GM12878 (cell line): ENCODE results near the gene TRIM38. TPM values are rescaled to one million over a fixed set of nuclear protein-coding genes. Genes with fewer than 3 reads are reported as not detected.

Source experiments
- ATAC-seq: fragments of 200-7000 bp; cut with Tn5 transposase; 3 replicates; pipeline ENCODE4 v1.9.1; 2020; ENCODE audit warnings: mild to moderate bottlenecking, moderate library complexity
- BruUV-seq: library from RNA; stranded (reverse); fragments of 400-500 nt; replicated peaks from 2 replicates; lab custom pipeline; 2021; lab: Mats Ljungman, UMichigan
- CTCF ChIA-PET: fragments of 300-600 bp; sonication (Branson Sonifier 250); formaldehyde crosslinking; extraction: SDS; loops from one replicate; lab custom pipeline; 2021; ENCODE audit warnings: inconsistent platforms; lab: Yijun Ruan, JAX
- POLR2A ChIA-PET: fragments of 350-600 bp; formaldehyde crosslinking; extraction: SDS; loops from one replicate; lab custom pipeline; 2021; ENCODE audit warnings: inconsistent platforms; lab: Charles Lee
- RAD21 ChIA-PET: fragments of 300-600 bp; sonication (Branson Sonifier 250); formaldehyde crosslinking; loops from one replicate; lab custom pipeline; 2023; ENCODE audit warnings: antibody characterized with exemption; ENCODE audit not compliant: unreplicated experiment; lab: Charles Lee
- SMC1A ChIA-PET: fragments of 300-600 bp; sonication (Branson Sonifier 250); formaldehyde crosslinking; loops from one replicate; lab custom pipeline; 2023; ENCODE audit not compliant: unreplicated experiment, uncharacterized antibody; lab: Charles Lee
- DNase-seq: peaks from one replicate; pipeline ENCODE4 v3.0.0-alpha.2; 2011; ENCODE audit warnings: low read depth, low spot score
- FAIRE-seq: peaks from 3 replicates; lab custom pipeline; 2011; peaks lifted over from hg19 to GRCh38; lab: Jason Lieb, UNC
- H2AFZ ChIP-seq: 2 replicates; pipeline ENCODE4 v1.6.0; 2011; ENCODE audit warnings: low read depth, low read length, control low read depth; ENCODE audit not compliant: control insufficient read depth
- H3K27ac ChIP-seq: 2 replicates; pipeline ENCODE4 v1.5.1; 2011; ENCODE audit warnings: control low read depth; ENCODE audit not compliant: control insufficient read depth, insufficient read depth
- H3K27me3 ChIP-seq, 2 experiments: replicated peaks in 1 of 2; 2 replicates each; pipeline versions ENCODE4 v1.6.0 to v1.6.1; 2011; ENCODE audit warnings: low read length in 1 of 2; ENCODE audit not compliant: control insufficient read depth in 2 of 2, insufficient read depth in 2 of 2
- H3K36me3 ChIP-seq, 2 experiments: 2 replicates each; pipeline ENCODE4 v1.5.1; 2011; ENCODE audit warnings: low read length in 1 of 2; ENCODE audit not compliant: control insufficient read depth in 2 of 2, insufficient read depth in 2 of 2
- H3K4me1 ChIP-seq: 2 replicates; pipeline ENCODE4 v1.6.1; 2011; ENCODE audit warnings: mild to moderate bottlenecking, low read length, moderate library complexity, mixed read lengths; ENCODE audit not compliant: control insufficient read depth, insufficient read depth
- H3K4me2 ChIP-seq: 2 replicates; pipeline ENCODE4 v1.6.0; 2011; ENCODE audit warnings: control low read depth; ENCODE audit not compliant: control insufficient read depth, insufficient read depth
- H3K4me3 ChIP-seq: fragments of 200-600 bp; sonication (generic); 2 replicates; pipeline ENCODE4 v1.5.1; 2016
- H3K79me2 ChIP-seq: 2 replicates; pipeline ENCODE4 v1.6.0; 2011; ENCODE audit warnings: low read length; ENCODE audit not compliant: control insufficient read depth, insufficient read depth
- H3K9ac ChIP-seq: 2 replicates; pipeline ENCODE4 v1.8.0; 2011; ENCODE audit warnings: low read length, control low read depth, mixed read lengths; ENCODE audit not compliant: control insufficient read depth, insufficient read depth
- H3K9me3 ChIP-seq: replicated peaks from 3 replicates; pipeline ENCODE4 v1.5.1; 2011; ENCODE audit warnings: mild to moderate bottlenecking, low read length; ENCODE audit not compliant: control insufficient read depth, insufficient read depth
- H4K20me1 ChIP-seq: 2 replicates; pipeline ENCODE4 v1.6.0; 2011; ENCODE audit not compliant: control insufficient read depth, insufficient read depth
- BACH1 ChIP-seq: fragments of 450-650 bp; IDR thresholded peaks from 2 replicates; pipeline ENCODE4 v1.6.1; 2017; ENCODE audit warnings: mild to moderate bottlenecking, borderline replicate concordance
- BCL11A ChIP-seq: IDR thresholded peaks from 2 replicates; pipeline ENCODE4 v1.6.1; 2011; ENCODE audit warnings: low read depth, low read length
- CEBPB ChIP-seq, 2 experiments: fragments of 150-350 bp in 1 of 2; IDR thresholded peaks; 2 replicates each; pipeline ENCODE4 v1.6.1; 2012 to 2014; ENCODE audit warnings: low read depth in 2 of 2, low read length in 2 of 2, borderline replicate concordance in 1 of 2, inconsistent platforms in 1 of 2
- DPF2 ChIP-seq: fragments of 450-650 bp; IDR thresholded peaks from 2 replicates; pipeline ENCODE4 v1.6.1; 2017; ENCODE audit warnings: mild to moderate bottlenecking
- MEF2A ChIP-seq: IDR thresholded peaks from 2 replicates; pipeline ENCODE4 v1.6.1; 2011; ENCODE audit warnings: low read depth, mild to moderate bottlenecking, low read length, moderate library complexity; ENCODE audit not compliant: insufficient read depth
- MEF2B ChIP-seq: fragments of 450-650 bp; IDR thresholded peaks from 2 replicates; pipeline ENCODE4 v1.6.1; 2018; ENCODE audit warnings: mild to moderate bottlenecking, moderate library complexity; ENCODE audit not compliant: partially characterized antibody, poor library complexity, severe bottlenecking
- NFIC ChIP-seq: IDR thresholded peaks from 2 replicates; pipeline ENCODE4 v1.6.1; 2012; ENCODE audit warnings: low read depth, mild to moderate bottlenecking, inconsistent platforms, low read length, moderate library complexity
- NFXL1 ChIP-seq: fragments of 450-650 bp; IDR thresholded peaks from 2 replicates; pipeline ENCODE4 v1.6.1; 2017; ENCODE audit warnings: antibody characterized with exemption, mild to moderate bottlenecking, borderline replicate concordance
- NFYA ChIP-seq: IDR thresholded peaks from 2 replicates; pipeline ENCODE4 v1.6.1; 2011; ENCODE audit warnings: low read depth, mild to moderate bottlenecking, low read length, improper control_type of control experiment, borderline replicate concordance
- NFYB ChIP-seq: IDR thresholded peaks from 2 replicates; pipeline ENCODE4 v1.6.1; 2011; ENCODE audit warnings: low read depth, mild to moderate bottlenecking, low read length, improper control_type of control experiment, moderate library complexity; ENCODE audit not compliant: insufficient read depth
- RELB ChIP-seq: fragments of 450-650 bp; IDR thresholded peaks from 2 replicates; pipeline ENCODE4 v1.6.1; 2017; ENCODE audit warnings: low read depth, mild to moderate bottlenecking, moderate library complexity
- TBL1XR1 ChIP-seq: IDR thresholded peaks from 2 replicates; pipeline ENCODE4 v1.6.1; 2012; ENCODE audit warnings: low read depth, low read length, improper control_type of control experiment
- TCF3 ChIP-seq: IDR thresholded peaks from 2 replicates; pipeline ENCODE4 v1.6.1; 2012; ENCODE audit warnings: low read depth, mild to moderate bottlenecking, low read length, borderline replicate concordance; ENCODE audit not compliant: insufficient read depth
- ZNF24 ChIP-seq: fragments of 450-650 bp; IDR thresholded peaks from 2 replicates; pipeline ENCODE4 v1.6.1; 2017; ENCODE audit warnings: antibody characterized with exemption, mild to moderate bottlenecking
- WGBS: methylation state at CpG from one replicate; pipeline ENCODE4 v1.1.6; 2016; ENCODE audit warnings: low lambda C conversion rate; ENCODE audit not compliant: insufficient replicate concordance, insufficient coverage; ENCODE audit errors: missing lambda C conversion rate; 5-methylcytosine and 5-hydroxymethylcytosine counted together
- in situ Hi-C: fragments of 300-500 bp; cut with MboI; formaldehyde crosslinking; loops from 9 replicates; pipeline ENCODE4 v1.14.3; 2018; ENCODE audit warnings: mixed read lengths
- intact Hi-C: fragments of 100-400 bp; cut with micrococcal nuclease; formaldehyde crosslinking; loops from one replicate; pipeline ENCODE4 v1.14.2; 2022; ENCODE audit not compliant: unreplicated experiment
- polyA plus RNA-seq, 11 experiments: library from polyadenylated mRNA; depleted of rRNA in 4 of 11; unstranded in 6 of 11; stranded (reverse) in 5 of 11; fragments of >200 nt; fragmentation: Nextera tagmentation in 4 of 11; fragmentation: Illumina TruSeq in 1 of 11; extraction: Ambion mirVana in 4 of 11; extraction: Trizol in 1 of 11; gene quantifications; 1 replicate in 1 of 11; 2 replicates in 10 of 11; pipeline versions ENCODE4 v1.2.1 to v1.2.3, GENCODE V29; 2011 to 2016; ENCODE audit warnings: inconsistent platforms in 2 of 11, missing spikeins in 2 of 11, low read depth in 1 of 11
- total RNA-seq, 4 experiments: library from RNA; depleted of rRNA in 3 of 4; stranded (reverse); fragments of >200 nt in 3 of 4; fragmentation: Illumina TruSeq in 1 of 4; extraction: Trizol in 1 of 4; gene quantifications; 2 replicates each; pipeline versions ENCODE4 v1.2.1 to v1.2.3, GENCODE V29; 2013 to 2021
- TF ChIP-seq, protein P1 (sequence below): fragments of 450-650 bp; formaldehyde crosslinking; IDR thresholded peaks from 2 replicates; pipeline ENCODE4 v1.4.0; 2022; ENCODE audit warnings: mild to moderate bottlenecking, moderate library complexity

Gene TRIM38
- total and polyA plus RNA-seq, 10 of the 15 experiments (the other 5 are each of a cell fraction or from before 2014, with no cell fraction given), result 4.5 to 14.7 (median 11.1) TPM

DNA sequence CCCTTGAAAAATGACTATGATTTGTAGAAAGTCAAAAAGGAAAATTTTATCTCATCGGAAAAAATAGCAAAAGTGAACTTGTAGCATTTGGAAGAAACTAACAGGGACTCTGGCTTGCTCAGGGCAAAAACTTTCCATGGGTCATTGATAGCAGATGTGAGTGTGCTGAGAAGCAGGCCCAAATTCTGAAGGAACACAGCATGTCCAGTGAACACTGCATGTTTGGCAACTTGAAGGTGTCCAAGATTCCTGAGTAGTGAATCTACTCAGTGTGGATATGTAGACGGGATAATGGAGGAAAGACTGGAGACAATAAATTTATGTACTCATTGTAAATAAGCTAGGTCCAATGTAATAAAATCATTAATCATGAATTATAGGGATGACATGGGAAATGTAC is 40.3 kb upstream of the TRIM38 start (continued):
- TF ChIP-seq BACH1 (no peak), ZNF24 (no peak), DPF2 (no peak), NFIC (no peak), CEBPB (IDR thresholded peaks at IDR 0.05; ENCODE audit: borderline replicate concordance in 1 of 2, low read depth in 2 of 2, low read length in 2 of 2) (no peak)

DNA sequence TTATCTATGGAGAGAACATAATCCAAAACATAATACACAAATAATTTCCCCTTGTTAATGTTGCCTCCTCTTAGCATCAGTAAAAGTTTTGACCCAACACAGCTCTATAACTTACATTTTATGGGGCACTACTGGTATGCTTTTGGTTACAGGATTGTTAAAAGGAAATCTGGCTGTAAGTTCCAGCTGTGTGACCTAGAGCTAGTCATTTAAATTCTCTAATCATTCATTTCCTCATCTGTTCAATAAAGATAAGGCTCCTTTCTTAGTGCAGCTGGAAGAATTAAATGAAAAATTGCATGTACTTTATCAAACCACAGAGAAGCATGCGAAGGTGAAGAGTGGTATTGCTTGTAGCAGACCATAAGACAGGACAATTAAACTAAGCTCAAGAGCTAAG is 36.7 kb upstream of the TRIM38 start:
- ATAC-seq (no peak), DNase-seq (no peak), FAIRE-seq (no peak)
- no peak overlapping the region for H3K27ac ChIP-seq
- H3K79me2 ChIP-seq, result no peaks in the 10 kb centered on the region
- no peak overlapping the region for H3K9ac ChIP-seq
- H3K36me3 ChIP-seq, result no peaks in the 10 kb centered on the region
- no peak overlapping the region for H3K4me2 ChIP-seq
- H3K4me1 ChIP-seq, result no peaks in the 10 kb centered on the region
- RAD21 ChIA-PET, result no interaction called here
- no peaks in the 10 kb centered on the region for H4K20me1 ChIP-seq
- H3K4me3 ChIP-seq, result no peak overlapping the region
- SMC1A ChIA-PET, result interaction anchor here (1.1 to 1.8 kb wide), 3 partner anchors 20 to 51 kb away, joined by 3 to 6 read pairs (median 3); no protein-coding TSS in a partner anchor
- H2AFZ ChIP-seq, result no peak overlapping the region
- H3K9me3 ChIP-seq, result no peaks in the 10 kb centered on the region
- H3K27me3 ChIP-seq, result no peaks in the 10 kb centered on the region; a peak in 2 of 4 replicates
- CTCF ChIA-PET, result interaction anchor here (1.0 to 1.5 kb wide), 5 partner anchors 136 to 660 kb away, joined by 3 to 5 read pairs (median 3); no protein-coding TSS in a partner anchor
- in situ Hi-C loops, result loop anchor here (25.0 kb wide), 1 partner anchor 664 kb away; no protein-coding TSS in a partner anchor
- POLR2A ChIA-PET, result interaction anchor here (0.7 kb wide), 1 partner anchor 40 kb away, joined by 7 read pairs; no protein-coding TSS in a partner anchor
- intact Hi-C loops, result no loop called here
- no TSS peak for BruUV-seq
- 0% methylated on average over 1 of the region's 1 CpG for WGBS
- TF ChIP-seq NFYB (no peak), RELB (no peak), MEF2A (no peak), TBL1XR1 (no peak), NFYA (no peak), NFXL1 (no peak), TCF3 (no peak), BCL11A (no peak), MEF2B (no peak)
- TF ChIP-seq, protein P1, sequence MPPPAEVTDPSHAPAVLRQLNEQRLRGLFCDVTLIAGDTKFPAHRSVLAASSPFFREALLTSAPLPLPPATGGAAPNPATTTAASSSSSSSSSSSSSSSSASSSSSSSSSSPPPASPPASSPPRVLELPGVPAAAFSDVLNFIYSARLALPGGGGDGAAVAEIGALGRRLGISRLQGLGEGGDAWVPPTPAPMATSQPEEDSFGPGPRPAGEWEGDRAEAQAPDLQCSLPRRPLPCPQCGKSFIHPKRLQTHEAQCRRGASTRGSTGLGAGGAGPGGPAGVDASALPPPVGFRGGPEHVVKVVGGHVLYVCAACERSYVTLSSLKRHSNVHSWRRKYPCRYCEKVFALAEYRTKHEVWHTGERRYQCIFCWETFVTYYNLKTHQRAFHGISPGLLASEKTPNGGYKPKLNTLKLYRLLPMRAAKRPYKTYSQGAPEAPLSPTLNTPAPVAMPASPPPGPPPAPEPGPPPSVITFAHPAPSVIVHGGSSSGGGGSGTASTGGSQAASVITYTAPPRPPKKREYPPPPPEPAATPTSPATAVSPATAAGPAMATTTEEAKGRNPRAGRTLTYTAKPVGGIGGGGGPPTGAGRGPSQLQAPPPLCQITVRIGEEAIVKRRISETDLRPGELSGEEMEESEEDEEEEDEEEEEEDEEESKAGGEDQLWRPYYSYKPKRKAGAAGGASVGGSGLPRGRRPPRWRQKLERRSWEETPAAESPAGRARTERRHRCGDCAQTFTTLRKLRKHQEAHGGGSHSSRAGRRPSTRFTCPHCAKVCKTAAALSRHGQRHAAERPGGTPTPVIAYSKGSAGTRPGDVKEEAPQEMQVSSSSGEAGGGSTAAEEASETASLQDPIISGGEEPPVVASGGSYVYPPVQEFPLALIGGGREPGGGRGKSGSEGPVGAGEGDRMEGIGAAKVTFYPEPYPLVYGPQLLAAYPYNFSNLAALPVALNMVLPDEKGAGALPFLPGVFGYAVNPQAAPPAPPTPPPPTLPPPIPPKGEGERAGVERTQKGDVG, result no peak
